ENCODE measurements around the gene S100Z.

Gene S100Z

DNA sequence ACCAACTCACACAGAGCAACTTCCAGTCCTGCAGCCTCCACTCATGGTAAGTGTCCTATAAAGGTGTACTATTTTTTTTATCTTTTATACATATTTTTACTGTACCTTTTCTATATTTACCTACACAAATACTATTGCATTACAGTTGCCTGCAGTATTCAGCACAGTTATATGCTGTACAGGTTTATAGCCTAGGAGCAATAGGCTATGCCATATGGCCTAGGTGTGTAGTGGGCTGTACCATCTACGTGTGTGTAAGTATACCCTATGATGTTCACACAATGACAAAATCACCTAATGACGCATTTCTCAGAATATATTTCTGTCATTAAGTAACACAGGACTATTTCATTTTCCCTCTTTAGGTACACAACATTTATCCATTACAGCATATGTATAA lies 16.7 kb downstream of the S100Z start:
- TF ChIP-seq, protein P1, sequence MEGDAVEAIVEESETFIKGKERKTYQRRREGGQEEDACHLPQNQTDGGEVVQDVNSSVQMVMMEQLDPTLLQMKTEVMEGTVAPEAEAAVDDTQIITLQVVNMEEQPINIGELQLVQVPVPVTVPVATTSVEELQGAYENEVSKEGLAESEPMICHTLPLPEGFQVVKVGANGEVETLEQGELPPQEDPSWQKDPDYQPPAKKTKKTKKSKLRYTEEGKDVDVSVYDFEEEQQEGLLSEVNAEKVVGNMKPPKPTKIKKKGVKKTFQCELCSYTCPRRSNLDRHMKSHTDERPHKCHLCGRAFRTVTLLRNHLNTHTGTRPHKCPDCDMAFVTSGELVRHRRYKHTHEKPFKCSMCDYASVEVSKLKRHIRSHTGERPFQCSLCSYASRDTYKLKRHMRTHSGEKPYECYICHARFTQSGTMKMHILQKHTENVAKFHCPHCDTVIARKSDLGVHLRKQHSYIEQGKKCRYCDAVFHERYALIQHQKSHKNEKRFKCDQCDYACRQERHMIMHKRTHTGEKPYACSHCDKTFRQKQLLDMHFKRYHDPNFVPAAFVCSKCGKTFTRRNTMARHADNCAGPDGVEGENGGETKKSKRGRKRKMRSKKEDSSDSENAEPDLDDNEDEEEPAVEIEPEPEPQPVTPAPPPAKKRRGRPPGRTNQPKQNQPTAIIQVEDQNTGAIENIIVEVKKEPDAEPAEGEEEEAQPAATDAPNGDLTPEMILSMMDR (IDR thresholded peaks at IDR 0.05; ENCODE audit: low read depth, low read length), result no peak
- Histone ChIP-seq H3K4me3 (ENCODE audit: low read depth, low read length) (no peak overlapping the region), H3K4me1 (no peaks in the 10 kb centered on the region), H3K27me3 (no peaks in the 10 kb centered on the region), H3K36me3 (no peaks in the 10 kb centered on the region), H3K9me3 (no peaks in the 10 kb centered on the region)
- DNase-seq, result no peak

DNA sequence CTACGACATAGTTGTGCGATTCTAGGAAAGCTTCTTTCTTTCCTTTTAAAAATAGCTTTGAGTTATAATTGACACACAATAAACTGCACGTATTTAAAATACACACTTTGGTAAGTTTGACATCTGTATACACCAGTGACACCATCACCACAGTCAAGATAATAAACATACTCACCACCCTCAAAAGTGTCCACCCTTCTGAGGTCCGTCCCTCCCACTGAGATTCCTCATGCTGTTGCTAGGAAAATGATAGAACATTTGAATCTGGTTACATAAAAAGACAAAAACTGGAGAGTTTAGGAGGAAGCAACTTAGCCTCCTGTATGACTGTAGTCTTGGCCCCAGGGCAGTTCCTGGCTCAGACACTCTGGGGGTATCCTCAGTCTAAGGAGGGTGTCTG lies 17.2 kb downstream of the S100Z start:
- TF ChIP-seq, protein P1 (IDR thresholded peaks at IDR 0.05; ENCODE audit: low read depth, low read length), result no peak
- DNase-seq, result no peak
- H3K4me1 ChIP-seq, result no peaks in the 10 kb centered on the region
- no peaks in the 10 kb centered on the region for H3K9me3 ChIP-seq
- H3K36me3 ChIP-seq, result no peaks in the 10 kb centered on the region
- no peaks in the 10 kb centered on the region for H3K27me3 ChIP-seq
- no peak overlapping the region for H3K4me3 ChIP-seq (ENCODE audit: low read depth, low read length)

DNA sequence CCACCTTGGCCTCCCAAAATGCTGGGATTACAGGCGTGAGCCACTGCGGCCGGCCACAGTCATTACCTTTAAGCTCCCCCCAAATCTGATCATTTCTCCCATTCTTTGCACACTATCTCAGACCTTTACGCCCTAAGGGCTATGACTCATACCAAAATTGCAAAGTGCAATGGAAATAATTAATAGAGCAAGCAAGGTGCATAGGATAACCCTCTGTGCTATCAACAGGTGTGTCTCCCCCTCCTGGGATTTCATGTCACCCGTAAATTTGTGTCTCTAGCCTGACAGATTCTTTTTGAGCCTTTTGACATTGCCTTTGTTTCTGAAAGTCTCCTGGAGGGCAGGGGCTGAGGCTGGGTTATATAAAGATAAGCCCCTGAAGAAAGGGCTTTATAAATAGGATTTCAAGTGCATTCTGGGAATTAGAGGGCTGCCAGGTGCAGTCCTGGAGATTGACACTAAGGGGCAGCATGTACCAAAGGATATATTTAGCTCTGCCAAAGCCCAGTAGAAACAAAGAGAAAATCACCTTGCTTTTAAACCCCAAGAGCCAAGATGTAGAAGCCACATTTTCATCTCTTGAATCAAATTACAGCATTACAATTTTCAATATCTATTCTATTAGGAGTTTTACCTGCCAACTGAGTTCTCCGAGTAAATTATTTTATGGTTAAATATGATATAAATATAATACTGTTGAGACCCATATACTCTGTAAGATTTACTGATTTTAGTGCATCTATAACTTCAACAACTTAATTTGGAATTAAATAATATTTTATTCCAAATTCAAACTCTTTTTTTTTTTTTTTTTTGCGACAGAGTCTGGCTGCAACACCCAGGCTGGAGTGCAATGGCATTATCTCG lies 18.2 kb downstream of the S100Z start:
- H3K4me3 ChIP-seq (ENCODE audit: low read depth, low read length), result no peak overlapping the region
- H3K9me3 ChIP-seq, result no peaks in the 10 kb centered on the region
- DNase-seq, result peak; percentile 56
- TF ChIP-seq, protein P1 (IDR thresholded peaks at IDR 0.05; ENCODE audit: low read depth, low read length), result peak; percentile 86
- no peaks in the 10 kb centered on the region for H3K4me1 ChIP-seq
- H3K27me3 ChIP-seq, result no peaks in the 10 kb centered on the region
- H3K36me3 ChIP-seq, result no peaks in the 10 kb centered on the region

DNA sequence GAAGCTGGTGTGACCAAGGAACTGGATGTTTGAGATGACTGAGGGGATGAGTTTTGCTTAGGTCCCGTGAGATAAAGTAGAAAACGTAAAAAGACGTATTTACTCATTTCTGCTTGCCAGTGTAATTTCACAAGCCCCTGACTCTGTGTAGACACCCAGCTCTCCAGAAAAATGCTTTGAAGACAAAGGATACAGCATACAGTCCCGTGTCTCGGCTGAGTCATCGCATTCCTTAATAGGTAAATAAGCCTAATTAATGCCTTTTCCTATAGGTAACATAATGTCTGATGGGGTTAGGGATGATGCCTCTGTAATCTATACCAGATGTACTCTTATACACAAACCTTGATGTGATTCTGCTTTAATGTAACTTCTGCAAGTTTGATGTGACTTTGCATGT lies 20.2 kb downstream of the S100Z start:
- no peak overlapping the region for H3K4me3 ChIP-seq (ENCODE audit: low read depth, low read length)
- no peaks in the 10 kb centered on the region for H3K4me1 ChIP-seq
- H3K36me3 ChIP-seq, result no peaks in the 10 kb centered on the region
- no peaks in the 10 kb centered on the region for H3K9me3 ChIP-seq
- TF ChIP-seq, protein P1 (IDR thresholded peaks at IDR 0.05; ENCODE audit: low read depth, low read length), result no peak
- no peak for DNase-seq
- 0 out of 2 replicates have a peak, but pooled peaks cover under 1% of the 10 kb centered on the region for H3K27me3 ChIP-seq

DNA sequence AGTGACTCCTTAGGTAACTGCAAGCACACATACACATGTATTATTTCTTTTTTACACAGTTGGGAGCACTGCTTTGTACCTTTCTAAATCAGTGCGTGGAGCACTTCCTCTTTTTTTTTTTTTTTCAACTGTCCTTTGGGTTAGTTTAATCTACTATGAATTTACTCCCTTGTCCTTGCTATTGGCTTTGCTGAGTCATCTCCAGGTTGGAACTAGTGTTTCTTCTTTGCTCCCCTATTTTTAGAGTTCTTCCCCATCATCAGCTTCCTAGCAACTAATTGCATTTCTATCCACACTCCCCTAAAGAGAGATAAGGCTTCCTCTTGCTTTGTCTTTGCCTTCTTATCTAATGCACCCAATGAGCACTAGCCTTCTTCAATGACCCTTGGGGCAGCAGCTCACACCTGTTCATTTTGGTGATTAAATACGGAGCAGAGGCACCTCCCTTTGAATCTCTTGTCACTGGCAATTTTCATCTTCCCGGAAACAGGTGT lies 24.3 kb downstream of the S100Z start:
- no peak for DNase-seq
- H3K4me3 ChIP-seq (ENCODE audit: low read depth, low read length), result no peak overlapping the region
- peaks cover 9% of the 10 kb centered on the region; the same call in 1 of the 2 replicates for H3K27me3 ChIP-seq
- no peaks in the 10 kb centered on the region for H3K4me1 ChIP-seq
- TF ChIP-seq, protein P1 (IDR thresholded peaks at IDR 0.05; ENCODE audit: low read depth, low read length), result no peak
- H3K36me3 ChIP-seq, result no peaks in the 10 kb centered on the region
- H3K9me3 ChIP-seq, result no peaks in the 10 kb centered on the region

DNA sequence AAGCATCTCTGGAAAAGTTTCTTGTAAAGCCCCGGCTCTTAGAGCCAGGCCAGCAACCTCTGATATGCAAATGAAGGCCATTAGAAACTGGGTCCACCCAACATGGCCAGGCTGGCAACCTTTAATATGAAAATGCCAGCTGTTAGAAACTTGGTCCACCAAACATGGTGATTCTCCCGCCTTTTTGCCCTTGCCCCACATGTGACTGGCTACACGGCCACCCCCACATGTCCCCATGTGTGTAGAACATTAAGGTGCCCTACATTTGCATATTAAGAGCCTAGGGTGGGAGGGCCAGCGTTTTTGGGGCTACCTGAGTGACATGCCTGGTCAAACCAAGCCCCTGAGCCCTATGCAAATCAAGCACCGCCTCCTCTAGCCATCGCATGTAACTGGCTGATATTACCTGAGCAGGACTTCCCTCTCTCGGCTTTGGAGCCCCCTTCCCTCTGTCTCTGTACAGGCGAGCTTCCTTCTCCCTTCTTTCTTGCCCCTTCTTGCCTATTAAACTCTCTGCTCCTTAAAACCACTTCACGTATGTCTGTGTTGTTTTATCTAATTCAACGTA lies 39.0 kb downstream of the S100Z start:
- Histone ChIP-seq H3K27me3 (peaks cover 14% of the 10 kb centered on the region), H3K9me3 (no peaks in the 10 kb centered on the region)
- TF ChIP-seq, protein P1 (IDR thresholded peaks at IDR 0.05; ENCODE audit: low read depth, low read length), result no peak

More for the DNA sequence above, 39.0 kb downstream of the S100Z start:
- no peaks in the 10 kb centered on the region for H3K4me1 ChIP-seq
- H3K36me3 ChIP-seq, result no peaks in the 10 kb centered on the region
- no peak for DNase-seq
- no peak overlapping the region for H3K4me3 ChIP-seq (ENCODE audit: low read depth, low read length)

Measured in BE2C (cell line).